ENCODE results near the gene GDPD4. TPM values are rescaled to one million over a fixed set of nuclear protein-coding genes. Genes with fewer than 3 reads are reported as not detected.

Gene GDPD4
- total RNA-seq, 4 donors from 2014 or later: not detected

DNA sequence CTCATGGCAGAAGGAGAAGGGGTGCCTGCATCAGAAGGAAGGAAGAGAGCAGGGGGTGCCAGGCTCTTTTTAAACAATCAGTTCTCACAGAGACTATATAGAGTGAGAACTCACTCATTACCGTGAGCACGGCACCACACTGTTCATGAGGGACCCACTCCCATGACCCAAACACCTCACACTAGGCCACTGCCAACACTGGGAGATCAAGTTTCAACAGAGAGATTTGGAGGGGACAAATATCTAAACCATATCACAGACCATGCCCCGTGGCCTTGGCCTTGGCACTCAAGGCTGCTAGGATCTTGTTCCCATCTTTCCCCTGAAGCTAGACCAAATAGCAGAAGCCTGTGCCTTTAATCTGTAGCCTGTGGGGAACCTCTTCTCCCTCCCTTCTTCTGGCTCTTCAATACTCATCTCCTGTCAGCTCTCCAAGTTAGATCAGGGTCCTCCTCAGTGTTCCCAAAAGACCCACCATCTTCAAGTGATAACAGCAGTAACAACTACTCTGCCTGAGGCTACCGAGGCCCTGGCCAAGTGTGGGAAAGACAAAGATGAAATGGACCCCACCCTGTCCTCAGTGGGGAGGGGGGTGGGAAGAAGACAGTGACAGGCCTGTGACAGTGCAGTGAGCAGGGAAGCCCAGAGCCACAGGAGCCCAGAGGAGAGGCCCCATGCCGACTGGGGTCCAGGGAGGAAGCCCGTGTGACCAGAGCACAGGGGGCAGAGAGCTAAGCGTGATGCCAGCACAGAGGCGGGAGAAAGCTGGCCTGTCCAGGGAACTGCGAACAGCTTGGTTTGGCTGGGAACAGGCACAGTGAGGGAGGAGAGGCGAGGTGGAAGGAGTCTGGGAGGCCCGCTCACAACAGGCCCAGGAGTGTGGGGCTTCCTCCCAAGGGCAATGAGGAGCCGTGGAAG is 100.9 kb downstream of the GDPD4 start:
- WGBS, 2 donors: 64 to 72% methylated on average over 11 of the region's 12 CpGs
- H3K9me3 ChIP-seq: no peaks in the 10 kb centered on the region
- H3K4me3 ChIP-seq: no peak overlapping the region
- no peaks in the 10 kb centered on the region for H3K4me1 ChIP-seq
- no peaks in the 10 kb centered on the region for H3K36me3 ChIP-seq
- TF ChIP-seq EP300 (IDR thresholded peaks at IDR 0.05) (no peak), POLR2A (IDR thresholded peaks at IDR 0.05) (no peak)
- TF ChIP-seq, protein P1, sequence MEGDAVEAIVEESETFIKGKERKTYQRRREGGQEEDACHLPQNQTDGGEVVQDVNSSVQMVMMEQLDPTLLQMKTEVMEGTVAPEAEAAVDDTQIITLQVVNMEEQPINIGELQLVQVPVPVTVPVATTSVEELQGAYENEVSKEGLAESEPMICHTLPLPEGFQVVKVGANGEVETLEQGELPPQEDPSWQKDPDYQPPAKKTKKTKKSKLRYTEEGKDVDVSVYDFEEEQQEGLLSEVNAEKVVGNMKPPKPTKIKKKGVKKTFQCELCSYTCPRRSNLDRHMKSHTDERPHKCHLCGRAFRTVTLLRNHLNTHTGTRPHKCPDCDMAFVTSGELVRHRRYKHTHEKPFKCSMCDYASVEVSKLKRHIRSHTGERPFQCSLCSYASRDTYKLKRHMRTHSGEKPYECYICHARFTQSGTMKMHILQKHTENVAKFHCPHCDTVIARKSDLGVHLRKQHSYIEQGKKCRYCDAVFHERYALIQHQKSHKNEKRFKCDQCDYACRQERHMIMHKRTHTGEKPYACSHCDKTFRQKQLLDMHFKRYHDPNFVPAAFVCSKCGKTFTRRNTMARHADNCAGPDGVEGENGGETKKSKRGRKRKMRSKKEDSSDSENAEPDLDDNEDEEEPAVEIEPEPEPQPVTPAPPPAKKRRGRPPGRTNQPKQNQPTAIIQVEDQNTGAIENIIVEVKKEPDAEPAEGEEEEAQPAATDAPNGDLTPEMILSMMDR (IDR thresholded peaks at IDR 0.05): no peak
- no peaks in the 10 kb centered on the region for H3K27me3 ChIP-seq
- no peak for DNase-seq (ENCODE audit: low spot score in 2 of 2)
- no peak overlapping the region for H3K27ac ChIP-seq

DNA sequence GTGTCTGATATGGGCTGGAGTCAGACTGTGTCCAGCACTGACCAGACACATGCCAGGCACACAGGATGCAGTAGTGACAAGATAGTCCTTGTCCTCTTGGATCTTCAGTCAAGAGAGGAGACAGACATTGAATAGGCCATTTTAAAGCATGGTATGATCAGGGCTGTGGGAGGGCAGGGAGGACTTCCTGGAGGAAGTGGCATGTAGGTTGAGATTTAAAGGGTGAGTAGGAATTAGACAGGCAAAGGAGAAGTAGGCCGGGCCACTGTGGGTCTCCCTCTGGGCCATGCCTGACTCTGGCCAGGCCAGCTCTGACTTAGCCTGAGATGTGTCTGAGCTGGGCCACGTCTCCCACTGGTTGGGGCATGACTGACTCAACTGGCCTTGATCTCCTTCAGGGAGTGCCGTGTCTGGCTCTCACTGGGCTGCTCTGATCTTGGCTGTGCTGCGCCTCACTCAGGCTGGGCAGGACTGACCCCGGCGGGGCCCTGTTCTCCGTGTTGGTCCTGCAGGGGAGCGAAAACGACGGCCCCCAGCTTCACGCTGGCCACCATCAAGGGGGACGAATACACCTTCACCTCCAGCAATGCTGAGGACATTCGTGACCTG is 102.2 kb downstream of the GDPD4 start:
- H3K27ac ChIP-seq: no peak overlapping the region
- H3K36me3 ChIP-seq: peaks cover 0 to 5% (median 0%) of the 10 kb centered on the region in 3 donors
- TF ChIP-seq POLR2A (IDR thresholded peaks at IDR 0.05): no peak
- TF ChIP-seq, protein P1 (IDR thresholded peaks at IDR 0.05): no peak
- no peak for TF ChIP-seq EP300 (IDR thresholded peaks at IDR 0.05)
- WGBS, 2 donors: 95 to 97% methylated on average over 12 to 13 of the region's 13 CpGs
- H3K4me1 ChIP-seq: no peaks in the 10 kb centered on the region
- H3K9me3 ChIP-seq: no peaks in the 10 kb centered on the region
- DNase-seq (ENCODE audit: low spot score in 2 of 2): no peak
- no peaks in the 10 kb centered on the region for H3K27me3 ChIP-seq
- H3K4me3 ChIP-seq: no peak overlapping the region

DNA sequence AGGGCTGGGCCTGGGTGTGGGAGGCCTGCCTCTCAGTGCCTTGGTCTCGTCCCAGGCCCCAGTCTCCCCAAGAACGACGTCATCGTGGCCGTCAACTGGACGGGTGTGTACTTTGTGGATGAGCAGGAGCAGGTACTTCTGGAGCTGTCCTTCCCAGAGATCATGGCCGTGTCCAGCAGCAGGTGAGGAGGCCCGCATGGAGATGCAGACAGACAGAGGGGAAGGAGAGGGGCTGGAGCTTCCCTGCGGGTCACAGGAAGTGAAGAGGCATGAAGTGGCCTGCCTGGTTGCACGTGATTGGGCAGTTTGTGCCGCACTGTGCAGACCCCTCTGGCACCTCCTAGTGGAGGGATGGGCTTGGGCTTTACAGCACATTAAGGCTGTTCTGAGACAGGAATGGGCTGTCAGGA is 103.0 kb downstream of the GDPD4 start:
- TF ChIP-seq EP300 (IDR thresholded peaks at IDR 0.05) (no peak), POLR2A (IDR thresholded peaks at IDR 0.05) (no peak)
- TF ChIP-seq, protein P1 (IDR thresholded peaks at IDR 0.05): no peak
- DNase-seq (ENCODE audit: low spot score in 2 of 2): no peak
- peaks cover 0 to 5% (median 0%) of the 10 kb centered on the region in 3 donors for H3K36me3 ChIP-seq
- H3K4me1 ChIP-seq: no peaks in the 10 kb centered on the region
- H3K9me3 ChIP-seq: no peaks in the 10 kb centered on the region
- no peaks in the 10 kb centered on the region for H3K27me3 ChIP-seq
- 74 to 75% methylated on average over 11 of the region's 11 CpGs for WGBS, 2 donors
- no peak overlapping the region for H3K4me3 ChIP-seq
- H3K27ac ChIP-seq: no peak overlapping the region

DNA sequence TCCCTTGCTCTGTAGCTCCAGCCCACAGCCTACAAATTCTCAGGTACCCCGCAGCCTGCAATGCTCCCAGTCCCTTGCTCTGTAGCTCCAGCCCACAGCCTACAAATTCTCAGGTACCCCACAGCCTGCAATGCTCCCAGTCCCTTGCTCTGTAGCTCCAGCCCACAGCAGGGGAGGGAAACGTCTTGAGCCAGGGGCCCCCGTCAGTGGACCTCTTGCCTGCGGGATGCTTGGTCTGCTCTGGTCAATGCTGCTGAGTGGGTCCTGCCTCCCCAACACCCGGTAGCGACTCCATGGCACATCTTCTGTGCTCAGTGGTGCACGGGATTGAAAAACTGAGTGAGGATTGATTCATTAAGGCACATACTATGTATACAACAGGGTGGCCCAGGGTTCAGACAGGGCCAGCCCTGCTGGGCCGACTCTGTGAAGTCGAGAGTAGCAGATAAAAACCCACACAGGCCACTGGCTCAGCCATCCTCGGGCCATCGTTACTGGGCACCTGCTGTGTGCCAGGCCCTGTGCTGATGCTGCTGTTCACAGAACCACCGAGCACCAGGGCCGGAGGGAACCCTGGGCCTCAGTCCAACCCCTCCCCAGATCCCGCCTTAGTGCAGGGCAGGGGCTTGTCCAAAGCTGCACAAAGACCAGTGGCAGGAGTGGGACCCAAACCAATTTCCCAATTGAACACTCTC is 103.7 kb downstream of the GDPD4 start:
- no peaks in the 10 kb centered on the region for H3K4me1 ChIP-seq
- TF ChIP-seq EP300 (IDR thresholded peaks at IDR 0.05): no peak
- no peak for TF ChIP-seq POLR2A (IDR thresholded peaks at IDR 0.05)
- TF ChIP-seq, protein P1 (IDR thresholded peaks at IDR 0.05): no peak
- no peak overlapping the region for H3K27ac ChIP-seq
- DNase-seq (ENCODE audit: low spot score in 2 of 2): no peak
- H3K4me3 ChIP-seq: no peak overlapping the region
- no peaks in the 10 kb centered on the region for H3K27me3 ChIP-seq
- H3K9me3 ChIP-seq: no peaks in the 10 kb centered on the region
- H3K36me3 ChIP-seq: peaks cover 0 to 5% (median 0%) of the 10 kb centered on the region in 3 donors
- WGBS, 2 donors: 90 to 91% methylated on average over 10 of the region's 14 CpGs
